NK-92 treated with Interleukin-12 subunit alpha and Interleukin-12 subunit beta, amount 100 ng/mL, for 24 hours (cell line): ENCODE results near the gene VDAC1.

Source experiments
- DNase-seq: peaks from one replicate; lab custom pipeline; 2025; lab: John Stamatoyannopoulos, UW

Gene VDAC1

GRCh38 chr5:134024811-134025210 is 20.0 kb upstream of the VDAC1 start:
- DNase-seq = no peak

GRCh38 chr5:134022333-134022732 is 17.6 kb upstream of the VDAC1 start:
- no peak for DNase-seq

DNA sequence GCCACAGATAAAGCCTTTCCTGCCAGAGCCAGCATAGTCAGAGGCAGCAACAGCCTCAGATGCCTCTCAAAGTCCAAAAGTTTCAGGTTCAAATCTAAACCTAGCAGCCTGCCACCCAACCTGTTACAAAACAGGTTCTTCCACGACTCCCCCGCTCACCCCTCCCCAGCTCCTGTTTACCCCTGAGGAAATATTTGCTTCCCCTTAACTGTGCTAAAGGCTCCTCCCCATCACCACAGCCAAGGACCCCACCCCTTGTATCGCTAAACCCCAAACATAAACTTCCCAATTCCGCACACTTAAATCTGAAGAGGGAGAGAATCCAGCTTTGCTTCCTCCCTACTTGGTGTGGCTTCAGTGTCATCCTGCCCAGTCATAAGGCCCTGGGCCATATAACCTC is 15.4 kb upstream of the VDAC1 start:
- DNase-seq = no peak

GRCh38 chr5:134019636-134020035 is 14.9 kb upstream of the VDAC1 start:
- no peak for DNase-seq

GRCh38 chr5:134018986-134019316 is 14.2 kb upstream of the VDAC1 start:
- no peak for DNase-seq

DNA sequence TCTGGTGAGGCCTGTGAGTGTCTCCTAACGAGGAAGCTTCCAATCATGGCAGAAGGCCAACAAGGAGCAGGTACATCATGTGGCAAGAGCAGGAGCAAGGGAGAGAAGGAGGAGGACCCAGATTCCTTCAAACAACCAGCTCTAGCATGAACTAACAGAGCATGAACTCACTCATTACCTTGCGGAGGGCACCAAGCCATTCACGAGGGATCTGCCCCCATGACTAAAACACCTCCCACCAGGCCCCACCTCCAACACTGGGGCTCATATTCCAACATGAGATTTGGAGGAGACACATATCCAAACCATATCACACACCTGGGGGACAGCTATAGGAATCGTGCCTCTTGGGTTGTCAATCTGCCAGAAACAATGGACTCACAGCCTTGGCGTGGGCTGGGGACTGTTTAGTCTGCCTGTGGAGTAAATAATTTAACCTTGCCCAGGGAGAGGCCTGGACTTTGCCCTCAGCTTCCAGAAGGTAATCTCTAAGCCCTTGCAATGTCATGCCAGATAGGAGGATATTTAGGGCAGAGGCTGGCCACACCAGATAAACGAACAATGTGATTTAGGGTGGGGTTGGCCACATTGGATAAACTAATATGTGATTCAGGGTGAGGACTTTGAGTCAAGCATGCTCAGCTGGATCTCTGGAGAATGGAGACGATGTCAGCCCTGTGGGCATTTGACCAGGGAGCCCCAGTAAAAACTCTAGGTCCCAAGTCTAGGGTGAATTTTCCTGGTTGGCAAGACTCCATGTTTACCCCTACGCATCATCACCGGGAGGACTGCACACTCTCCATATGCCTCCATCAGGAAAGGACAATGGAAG is 13.6 kb upstream of the VDAC1 start:
- DNase-seq = no peak

- DNase-seq = no peak
Measured at GRCh38 chr5:134008266-134008749, 3.5 kb upstream of the VDAC1 start.

DNA sequence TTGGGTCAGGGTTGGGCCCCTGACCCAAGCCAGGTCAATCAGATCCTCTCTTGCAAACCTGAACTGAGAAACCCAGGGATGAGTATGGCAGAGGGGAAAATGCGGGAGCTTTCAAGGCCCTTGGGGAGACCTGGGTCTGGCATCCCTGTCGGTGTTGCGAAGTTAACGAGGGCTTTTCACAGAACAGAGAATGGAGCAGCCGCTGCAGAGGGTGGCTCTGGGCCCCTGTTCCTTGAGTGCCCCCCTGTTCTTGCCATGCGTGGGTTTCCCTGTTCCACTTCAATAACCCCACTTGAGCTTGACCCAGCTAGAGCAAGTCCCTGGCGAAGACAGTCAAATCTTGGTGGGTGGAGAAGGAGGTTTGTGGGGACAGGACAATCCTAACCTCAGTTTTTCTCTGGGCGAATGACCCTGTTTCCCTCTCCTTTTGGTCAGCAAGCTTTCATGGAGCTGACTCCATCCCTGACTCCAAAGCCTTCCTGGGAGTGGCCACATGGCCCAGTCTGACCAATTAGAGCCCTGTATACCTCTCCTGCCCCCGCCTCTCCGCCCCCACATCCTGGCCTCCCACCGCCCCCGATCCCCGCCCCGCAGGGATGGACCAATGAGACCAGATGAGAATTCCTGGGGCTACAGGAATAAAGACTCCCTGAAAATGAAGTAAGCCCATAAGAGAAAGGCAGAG is 2.9 kb upstream of the VDAC1 start:
- DNase-seq = no peak

DNA sequence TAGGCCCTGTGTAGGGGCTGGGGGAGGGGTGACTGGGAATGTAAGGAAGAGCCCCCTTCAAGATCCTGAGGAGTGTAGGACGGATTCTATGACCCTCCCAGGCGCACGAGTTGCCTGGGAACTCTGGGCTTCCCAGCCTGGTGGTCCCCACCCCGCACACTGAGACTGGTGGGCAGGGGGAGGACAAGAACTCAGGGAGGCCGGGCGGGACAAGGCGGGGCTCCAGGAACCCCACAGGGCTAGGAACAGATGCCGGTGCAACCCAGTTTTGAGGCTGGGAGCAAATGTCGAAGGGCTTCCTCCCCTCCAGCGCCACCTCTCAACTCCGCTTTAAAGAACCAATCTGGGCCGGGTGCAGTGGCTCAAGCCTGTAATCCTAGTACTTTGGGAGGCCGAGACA is 1.3 kb upstream of the VDAC1 start:
- no peak for DNase-seq

DNA sequence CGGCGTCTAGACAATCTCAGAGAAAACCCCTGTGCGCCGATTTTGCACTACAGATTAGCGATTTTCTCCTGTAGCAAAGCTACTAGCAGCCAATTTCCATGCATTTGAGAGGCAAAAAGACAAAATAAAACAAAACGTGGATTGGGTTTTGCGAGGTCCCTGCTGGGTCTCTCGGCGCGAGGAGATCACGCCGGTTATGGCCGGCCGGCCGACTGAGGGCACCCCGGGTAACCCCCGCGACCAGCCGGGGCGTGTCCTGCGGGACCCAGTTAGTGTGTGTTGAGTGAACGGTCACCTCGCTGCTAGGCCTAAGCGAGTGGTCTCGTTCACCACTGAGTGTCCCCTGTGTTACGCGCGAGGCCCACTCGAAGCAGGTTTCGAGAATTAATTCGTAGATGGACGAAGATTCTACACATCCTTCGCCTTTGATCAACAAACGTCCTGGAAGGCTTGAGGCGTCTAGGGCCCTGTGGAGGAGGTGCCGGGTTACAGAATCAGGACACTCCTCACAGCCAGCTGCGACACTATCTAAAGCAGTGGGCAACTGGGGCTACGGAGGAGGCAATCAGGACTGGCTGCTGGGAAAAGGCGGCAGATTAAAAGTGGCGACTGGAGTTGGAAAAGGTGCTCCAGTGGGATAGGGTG is 764 bp upstream of the VDAC1 start:
- DNase-seq = no peak

- DNase-seq = peak; percentile 67
Measured at GRCh38 chr5:134003817-134004625, 754 bp downstream of the VDAC1 start.

DNA sequence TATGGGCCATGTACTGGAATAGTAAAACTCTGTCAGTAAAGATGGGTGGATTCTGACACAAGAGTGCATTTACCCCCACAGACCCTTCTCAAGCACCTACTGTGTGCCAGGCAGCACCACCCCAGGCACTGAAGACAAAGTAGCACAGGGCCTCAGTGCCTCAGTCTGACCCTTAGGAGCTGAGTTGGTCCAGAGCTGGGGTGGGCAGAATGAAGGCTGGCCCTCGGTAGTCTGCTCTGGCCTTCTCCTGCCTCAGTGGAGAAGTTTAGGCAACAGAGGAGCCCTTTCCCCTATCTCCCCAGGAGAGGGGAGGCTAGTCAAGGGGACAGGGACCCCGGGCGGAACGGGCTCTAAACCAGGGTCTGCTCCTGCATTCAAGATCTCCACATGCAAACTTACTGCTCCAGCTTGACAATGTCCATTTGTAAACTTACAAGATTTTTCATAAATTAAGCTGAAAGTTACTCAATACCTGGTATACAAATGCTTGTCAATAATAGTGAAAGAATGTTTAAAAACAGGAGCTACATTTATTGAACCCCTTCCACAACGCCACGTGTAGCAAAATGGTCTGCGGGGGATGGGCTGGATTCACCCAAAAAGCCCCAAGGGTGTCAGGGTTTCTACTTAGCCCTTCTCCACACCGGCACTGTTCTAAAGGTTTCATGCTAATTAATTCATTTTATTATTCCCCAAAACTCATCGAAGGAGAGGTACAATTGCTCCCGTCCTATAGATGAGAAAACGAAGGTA is 1.5 kb downstream of the VDAC1 start:
- no peak for DNase-seq

GRCh38 chr5:134001938-134002731 is 2.6 kb downstream of the VDAC1 start:
- no peak for DNase-seq

DNA sequence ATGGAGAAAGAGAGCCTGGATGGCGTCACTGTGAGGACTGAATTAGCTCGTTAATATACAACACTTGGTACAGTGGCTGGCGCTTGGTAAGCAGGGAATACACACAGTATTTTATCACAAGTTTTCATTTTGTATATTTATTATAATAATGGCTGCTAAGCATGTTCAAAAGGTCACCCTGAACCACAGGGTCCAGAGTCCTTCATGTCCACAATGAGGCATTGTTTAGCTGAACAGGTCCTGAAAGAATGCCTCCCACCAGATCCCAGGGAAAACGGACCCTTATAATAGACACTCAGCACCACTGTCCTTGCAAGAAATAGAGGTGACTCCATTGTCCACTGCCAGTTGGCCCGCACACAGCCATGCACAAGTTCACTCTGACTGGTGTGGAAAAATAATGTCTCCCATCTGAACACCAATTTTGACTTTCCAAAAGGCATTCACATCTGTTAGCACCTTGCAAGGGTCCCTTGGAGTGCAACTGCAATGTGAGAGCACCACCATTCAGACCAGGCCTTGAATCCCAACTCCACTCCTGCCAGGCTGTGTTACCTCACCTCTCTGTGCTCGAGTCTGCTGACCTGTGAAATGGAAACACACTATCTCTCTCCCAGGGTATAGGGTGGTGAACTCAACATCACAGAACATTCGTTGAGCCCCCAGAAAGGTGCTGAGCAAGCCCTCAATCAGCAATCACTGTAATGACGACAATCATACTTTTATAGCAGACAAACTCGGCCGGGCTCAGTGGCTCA is 3.9 kb downstream of the VDAC1 start:
- no peak for DNase-seq

GRCh38 chr5:134000091-134000511 is 4.7 kb downstream of the VDAC1 start:
- no peak for DNase-seq

- DNase-seq = no peak
Measured at GRCh38 chr5:133998807-133999206, 6.0 kb downstream of the VDAC1 start.

- no peak for DNase-seq
Measured at GRCh38 chr5:133998042-133998441, 6.7 kb downstream of the VDAC1 start.

DNA sequence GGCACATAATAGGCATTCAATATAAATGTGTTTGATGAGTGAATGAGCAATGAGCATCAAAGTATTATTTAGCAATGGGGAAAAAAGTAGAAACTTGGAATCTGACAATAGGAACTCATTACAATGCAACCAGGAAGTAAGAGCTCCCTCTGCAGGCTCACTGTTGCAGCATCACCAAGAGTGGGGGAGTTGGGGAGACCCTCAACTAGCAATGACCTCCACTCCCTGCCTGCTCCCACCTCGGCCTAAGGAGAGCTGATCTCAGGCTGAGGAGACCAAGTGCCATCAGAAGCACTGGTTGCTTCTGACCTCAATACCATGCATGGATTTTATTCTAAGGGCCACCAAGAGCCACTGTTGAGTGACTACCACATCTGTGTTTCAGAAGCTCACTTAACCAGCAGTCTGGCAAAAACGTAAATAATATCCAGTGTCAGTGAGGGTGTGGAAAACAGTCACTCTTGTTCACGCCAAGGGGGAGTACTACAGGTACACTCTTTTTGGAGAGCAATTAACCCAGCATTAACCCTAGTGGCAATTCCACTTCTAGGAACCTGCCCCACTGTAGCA is 8.0 kb downstream of the VDAC1 start:
- DNase-seq = no peak

- DNase-seq = no peak
Measured at GRCh38 chr5:133995883-133996563, 8.8 kb downstream of the VDAC1 start.
